GM12878 (cell line): ENCODE data around the gene MAN1A1. TPM values are rescaled to one million over a fixed set of nuclear protein-coding genes. Genes with fewer than 3 reads are reported as not detected.

Experiments
- ATAC-seq: fragments of 200-7000 bp; cut with Tn5 transposase; 3 replicates; pipeline ENCODE4 v1.9.1; 2020; ENCODE audit warnings: mild to moderate bottlenecking, moderate library complexity
- BruUV-seq: library from RNA; stranded (reverse); fragments of 400-500 nt; replicated peaks from 2 replicates; lab custom pipeline; 2021; lab: Mats Ljungman, UMichigan
- CTCF ChIA-PET: fragments of 300-600 bp; sonication (Branson Sonifier 250); formaldehyde crosslinking; extraction: SDS; loops from one replicate; lab custom pipeline; 2021; ENCODE audit warnings: inconsistent platforms; lab: Yijun Ruan, JAX
- POLR2A ChIA-PET: fragments of 350-600 bp; formaldehyde crosslinking; extraction: SDS; loops from one replicate; lab custom pipeline; 2021; ENCODE audit warnings: inconsistent platforms; lab: Charles Lee
- RAD21 ChIA-PET: fragments of 300-600 bp; sonication (Branson Sonifier 250); formaldehyde crosslinking; loops from one replicate; lab custom pipeline; 2023; ENCODE audit warnings: antibody characterized with exemption; ENCODE audit not compliant: unreplicated experiment; lab: Charles Lee
- SMC1A ChIA-PET: fragments of 300-600 bp; sonication (Branson Sonifier 250); formaldehyde crosslinking; loops from one replicate; lab custom pipeline; 2023; ENCODE audit not compliant: unreplicated experiment, uncharacterized antibody; lab: Charles Lee
- DNase-seq: peaks from one replicate; pipeline ENCODE4 v3.0.0-alpha.2; 2011; ENCODE audit warnings: low read depth, low spot score
- FAIRE-seq: peaks from 3 replicates; lab custom pipeline; 2011; peaks lifted over from hg19 to GRCh38; lab: Jason Lieb, UNC
- H2AFZ ChIP-seq: 2 replicates; pipeline ENCODE4 v1.6.0; 2011; ENCODE audit warnings: low read depth, low read length, control low read depth; ENCODE audit not compliant: control insufficient read depth
- H3K27ac ChIP-seq: 2 replicates; pipeline ENCODE4 v1.5.1; 2011; ENCODE audit warnings: control low read depth; ENCODE audit not compliant: control insufficient read depth, insufficient read depth
- H3K27me3 ChIP-seq, 2 experiments: replicated peaks in 1 of 2; 2 replicates each; pipeline versions ENCODE4 v1.6.0 to v1.6.1; 2011; ENCODE audit warnings: low read length in 1 of 2; ENCODE audit not compliant: control insufficient read depth in 2 of 2, insufficient read depth in 2 of 2
- H3K36me3 ChIP-seq, 2 experiments: 2 replicates each; pipeline ENCODE4 v1.5.1; 2011; ENCODE audit warnings: low read length in 1 of 2; ENCODE audit not compliant: control insufficient read depth in 2 of 2, insufficient read depth in 2 of 2
- H3K4me1 ChIP-seq: 2 replicates; pipeline ENCODE4 v1.6.1; 2011; ENCODE audit warnings: mild to moderate bottlenecking, low read length, moderate library complexity, mixed read lengths; ENCODE audit not compliant: control insufficient read depth, insufficient read depth
- H3K4me2 ChIP-seq: 2 replicates; pipeline ENCODE4 v1.6.0; 2011; ENCODE audit warnings: control low read depth; ENCODE audit not compliant: control insufficient read depth, insufficient read depth
- H3K4me3 ChIP-seq: fragments of 200-600 bp; sonication (generic); 2 replicates; pipeline ENCODE4 v1.5.1; 2016
- H3K79me2 ChIP-seq: 2 replicates; pipeline ENCODE4 v1.6.0; 2011; ENCODE audit warnings: low read length; ENCODE audit not compliant: control insufficient read depth, insufficient read depth
- H3K9ac ChIP-seq: 2 replicates; pipeline ENCODE4 v1.8.0; 2011; ENCODE audit warnings: low read length, control low read depth, mixed read lengths; ENCODE audit not compliant: control insufficient read depth, insufficient read depth
- H3K9me3 ChIP-seq: replicated peaks from 3 replicates; pipeline ENCODE4 v1.5.1; 2011; ENCODE audit warnings: mild to moderate bottlenecking, low read length; ENCODE audit not compliant: control insufficient read depth, insufficient read depth
- H4K20me1 ChIP-seq: 2 replicates; pipeline ENCODE4 v1.6.0; 2011; ENCODE audit not compliant: control insufficient read depth, insufficient read depth
- BCL3 ChIP-seq: IDR thresholded peaks from 2 replicates; pipeline ENCODE4 v1.6.1; 2011; ENCODE audit warnings: borderline replicate concordance, low read depth, mild to moderate bottlenecking, moderate library complexity, low read length; ENCODE audit not compliant: insufficient read depth, poor library complexity, severe bottlenecking
- BCLAF1 ChIP-seq: fragments of 450-650 bp; IDR thresholded peaks from 2 replicates; pipeline ENCODE4 v1.6.1; 2017; ENCODE audit warnings: antibody characterized with exemption, mild to moderate bottlenecking, moderate library complexity
- CBX5 ChIP-seq: sonication (generic); IDR thresholded peaks from 2 replicates; pipeline ENCODE4 v1.6.1; 2016; ENCODE audit warnings: low read depth, moderate library complexity, mild to moderate bottlenecking, inconsistent platforms
- RCOR1 ChIP-seq: conservative IDR thresholded peaks from 2 replicates; pipeline ENCODE4 v1.6.1; 2012; ENCODE audit warnings: low read depth, low read length, improper control_type of control experiment
- SMAD5 ChIP-seq: IDR thresholded peaks from 2 replicates; pipeline ENCODE4 v1.6.1; 2016; ENCODE audit warnings: antibody characterized with exemption, low read depth
- ZNF622 ChIP-seq: fragments of 450-650 bp; IDR thresholded peaks from 2 replicates; pipeline ENCODE4 v1.6.1; 2017; ENCODE audit warnings: mild to moderate bottlenecking, inconsistent platforms
- WGBS: methylation state at CpG from one replicate; pipeline ENCODE4 v1.1.6; 2016; ENCODE audit warnings: low lambda C conversion rate; ENCODE audit not compliant: insufficient replicate concordance, insufficient coverage; ENCODE audit errors: missing lambda C conversion rate; 5-methylcytosine and 5-hydroxymethylcytosine counted together
- in situ Hi-C: fragments of 300-500 bp; cut with MboI; formaldehyde crosslinking; loops from 9 replicates; pipeline ENCODE4 v1.14.3; 2018; ENCODE audit warnings: mixed read lengths
- intact Hi-C: fragments of 100-400 bp; cut with micrococcal nuclease; formaldehyde crosslinking; loops from one replicate; pipeline ENCODE4 v1.14.2; 2022; ENCODE audit not compliant: unreplicated experiment
- polyA plus RNA-seq, 11 experiments: library from polyadenylated mRNA; depleted of rRNA in 4 of 11; unstranded in 6 of 11; stranded (reverse) in 5 of 11; fragments of >200 nt; fragmentation: Nextera tagmentation in 4 of 11; fragmentation: Illumina TruSeq in 1 of 11; extraction: Ambion mirVana in 4 of 11; extraction: Trizol in 1 of 11; gene quantifications; 1 replicate in 1 of 11; 2 replicates in 10 of 11; pipeline versions ENCODE4 v1.2.1 to v1.2.3, GENCODE V29; 2011 to 2016; ENCODE audit warnings: inconsistent platforms in 2 of 11, missing spikeins in 2 of 11, low read depth in 1 of 11
- total RNA-seq, 4 experiments: library from RNA; depleted of rRNA in 3 of 4; stranded (reverse); fragments of >200 nt in 3 of 4; fragmentation: Illumina TruSeq in 1 of 4; extraction: Trizol in 1 of 4; gene quantifications; 2 replicates each; pipeline versions ENCODE4 v1.2.1 to v1.2.3, GENCODE V29; 2013 to 2021
- TF ChIP-seq, protein P1 (sequence below): IDR thresholded peaks from 2 replicates; pipeline ENCODE4 v1.6.1; 2011; ENCODE audit warnings: low read depth, low read length, improper control_type of control experiment, borderline replicate concordance
- TF ChIP-seq, protein P2 (sequence below): fragments of 450-650 bp; IDR thresholded peaks from 2 replicates; pipeline ENCODE4 v1.6.1; 2017; ENCODE audit warnings: mild to moderate bottlenecking
- TF ChIP-seq, protein P3 (sequence below): fragments of 450-650 bp; IDR thresholded peaks from 2 replicates; pipeline ENCODE4 v1.6.1; 2016; ENCODE audit warnings: mild to moderate bottlenecking
- TF ChIP-seq, protein P4 (sequence below): IDR thresholded peaks from 2 replicates; pipeline ENCODE4 v1.6.1; 2011; ENCODE audit warnings: low read depth, mild to moderate bottlenecking, low read length, moderate library complexity, borderline replicate concordance; ENCODE audit errors: extremely low read depth
- TF ChIP-seq, protein P5 (sequence below): fragments of 450-650 bp; formaldehyde crosslinking; IDR thresholded peaks from 2 replicates; pipeline ENCODE4 v1.4.0; 2022; ENCODE audit warnings: mild to moderate bottlenecking, moderate library complexity

The MAN1A1 gene
- total and polyA plus RNA-seq, 10 of the 15 experiments (the other 5 are each of a cell fraction or from before 2014, with no cell fraction given), result 5.4 to 28.1 (median 19.5) TPM

DNA sequence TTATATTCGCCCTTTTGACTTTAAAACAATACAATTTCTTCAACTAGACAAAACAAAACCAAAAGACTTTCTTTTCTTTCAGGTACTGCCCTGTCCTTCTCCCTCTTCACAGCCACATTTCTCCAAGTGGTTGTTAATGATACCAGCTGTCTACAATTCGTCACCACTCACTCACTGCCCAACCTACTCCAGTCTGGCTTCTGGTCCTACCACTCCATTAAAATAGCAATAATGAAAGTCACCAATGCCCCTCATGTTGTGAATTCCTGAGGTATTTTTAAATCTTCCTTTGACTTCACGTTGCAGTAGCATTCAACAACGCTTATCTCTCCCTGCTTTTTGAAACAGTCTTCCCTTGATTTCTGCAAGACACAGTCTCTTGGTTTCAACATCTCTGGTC lies 11.6 kb upstream of the MAN1A1 start:
- no peak for FAIRE-seq
- in situ Hi-C loops, result no loop called here
- POLR2A ChIA-PET, result no interaction called here
- no peak for TF ChIP-seq BCL3
- TF ChIP-seq SMAD5, result no peak
- TF ChIP-seq, protein P1, sequence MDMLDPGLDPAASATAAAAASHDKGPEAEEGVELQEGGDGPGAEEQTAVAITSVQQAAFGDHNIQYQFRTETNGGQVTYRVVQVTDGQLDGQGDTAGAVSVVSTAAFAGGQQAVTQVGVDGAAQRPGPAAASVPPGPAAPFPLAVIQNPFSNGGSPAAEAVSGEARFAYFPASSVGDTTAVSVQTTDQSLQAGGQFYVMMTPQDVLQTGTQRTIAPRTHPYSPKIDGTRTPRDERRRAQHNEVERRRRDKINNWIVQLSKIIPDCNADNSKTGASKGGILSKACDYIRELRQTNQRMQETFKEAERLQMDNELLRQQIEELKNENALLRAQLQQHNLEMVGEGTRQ, result no peak
- TF ChIP-seq, protein P2, sequence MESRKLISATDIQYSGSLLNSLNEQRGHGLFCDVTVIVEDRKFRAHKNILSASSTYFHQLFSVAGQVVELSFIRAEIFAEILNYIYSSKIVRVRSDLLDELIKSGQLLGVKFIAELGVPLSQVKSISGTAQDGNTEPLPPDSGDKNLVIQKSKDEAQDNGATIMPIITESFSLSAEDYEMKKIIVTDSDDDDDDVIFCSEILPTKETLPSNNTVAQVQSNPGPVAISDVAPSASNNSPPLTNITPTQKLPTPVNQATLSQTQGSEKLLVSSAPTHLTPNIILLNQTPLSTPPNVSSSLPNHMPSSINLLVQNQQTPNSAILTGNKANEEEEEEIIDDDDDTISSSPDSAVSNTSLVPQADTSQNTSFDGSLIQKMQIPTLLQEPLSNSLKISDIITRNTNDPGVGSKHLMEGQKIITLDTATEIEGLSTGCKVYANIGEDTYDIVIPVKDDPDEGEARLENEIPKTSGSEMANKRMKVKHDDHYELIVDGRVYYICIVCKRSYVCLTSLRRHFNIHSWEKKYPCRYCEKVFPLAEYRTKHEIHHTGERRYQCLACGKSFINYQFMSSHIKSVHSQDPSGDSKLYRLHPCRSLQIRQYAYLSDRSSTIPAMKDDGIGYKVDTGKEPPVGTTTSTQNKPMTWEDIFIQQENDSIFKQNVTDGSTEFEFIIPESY, result no peak
- TF ChIP-seq, protein P3, sequence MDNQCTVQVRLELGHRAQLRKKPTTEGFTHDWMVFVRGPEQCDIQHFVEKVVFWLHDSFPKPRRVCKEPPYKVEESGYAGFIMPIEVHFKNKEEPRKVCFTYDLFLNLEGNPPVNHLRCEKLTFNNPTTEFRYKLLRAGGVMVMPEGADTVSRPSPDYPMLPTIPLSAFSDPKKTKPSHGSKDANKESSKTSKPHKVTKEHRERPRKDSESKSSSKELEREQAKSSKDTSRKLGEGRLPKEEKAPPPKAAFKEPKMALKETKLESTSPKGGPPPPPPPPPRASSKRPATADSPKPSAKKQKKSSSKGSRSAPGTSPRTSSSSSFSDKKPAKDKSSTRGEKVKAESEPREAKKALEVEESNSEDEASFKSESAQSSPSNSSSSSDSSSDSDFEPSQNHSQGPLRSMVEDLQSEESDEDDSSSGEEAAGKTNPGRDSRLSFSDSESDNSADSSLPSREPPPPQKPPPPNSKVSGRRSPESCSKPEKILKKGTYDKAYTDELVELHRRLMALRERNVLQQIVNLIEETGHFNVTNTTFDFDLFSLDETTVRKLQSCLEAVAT, result no peak
- no peak for TF ChIP-seq BCLAF1
- TF ChIP-seq, protein P4, sequence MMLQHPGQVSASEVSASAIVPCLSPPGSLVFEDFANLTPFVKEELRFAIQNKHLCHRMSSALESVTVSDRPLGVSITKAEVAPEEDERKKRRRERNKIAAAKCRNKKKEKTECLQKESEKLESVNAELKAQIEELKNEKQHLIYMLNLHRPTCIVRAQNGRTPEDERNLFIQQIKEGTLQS, result no peak
- no peak for TF ChIP-seq CBX5
- no peak for TF ChIP-seq RCOR1
- TF ChIP-seq, protein P5, sequence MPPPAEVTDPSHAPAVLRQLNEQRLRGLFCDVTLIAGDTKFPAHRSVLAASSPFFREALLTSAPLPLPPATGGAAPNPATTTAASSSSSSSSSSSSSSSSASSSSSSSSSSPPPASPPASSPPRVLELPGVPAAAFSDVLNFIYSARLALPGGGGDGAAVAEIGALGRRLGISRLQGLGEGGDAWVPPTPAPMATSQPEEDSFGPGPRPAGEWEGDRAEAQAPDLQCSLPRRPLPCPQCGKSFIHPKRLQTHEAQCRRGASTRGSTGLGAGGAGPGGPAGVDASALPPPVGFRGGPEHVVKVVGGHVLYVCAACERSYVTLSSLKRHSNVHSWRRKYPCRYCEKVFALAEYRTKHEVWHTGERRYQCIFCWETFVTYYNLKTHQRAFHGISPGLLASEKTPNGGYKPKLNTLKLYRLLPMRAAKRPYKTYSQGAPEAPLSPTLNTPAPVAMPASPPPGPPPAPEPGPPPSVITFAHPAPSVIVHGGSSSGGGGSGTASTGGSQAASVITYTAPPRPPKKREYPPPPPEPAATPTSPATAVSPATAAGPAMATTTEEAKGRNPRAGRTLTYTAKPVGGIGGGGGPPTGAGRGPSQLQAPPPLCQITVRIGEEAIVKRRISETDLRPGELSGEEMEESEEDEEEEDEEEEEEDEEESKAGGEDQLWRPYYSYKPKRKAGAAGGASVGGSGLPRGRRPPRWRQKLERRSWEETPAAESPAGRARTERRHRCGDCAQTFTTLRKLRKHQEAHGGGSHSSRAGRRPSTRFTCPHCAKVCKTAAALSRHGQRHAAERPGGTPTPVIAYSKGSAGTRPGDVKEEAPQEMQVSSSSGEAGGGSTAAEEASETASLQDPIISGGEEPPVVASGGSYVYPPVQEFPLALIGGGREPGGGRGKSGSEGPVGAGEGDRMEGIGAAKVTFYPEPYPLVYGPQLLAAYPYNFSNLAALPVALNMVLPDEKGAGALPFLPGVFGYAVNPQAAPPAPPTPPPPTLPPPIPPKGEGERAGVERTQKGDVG, result no peak
- no peak for TF ChIP-seq ZNF622

More for the DNA sequence above, 11.6 kb upstream of the MAN1A1 start:
- ChIA-PET CTCF (interaction anchor here (1.2 kb wide), 1 partner anchor 10 kb away, joined by 4 read pairs; no protein-coding TSS in a partner anchor), SMC1A (no interaction called here), RAD21 (no interaction called here)
- Histone ChIP-seq H3K4me2 (no peak overlapping the region), H4K20me1 (no peaks in the 10 kb centered on the region), H3K4me3 (no peak overlapping the region), H3K79me2 (no peaks in the 10 kb centered on the region), H2AFZ (no peak overlapping the region), H3K36me3 (no peaks in the 10 kb centered on the region), H3K4me1 (no peaks in the 10 kb centered on the region), H3K9me3 (no peaks in the 10 kb centered on the region; the same call in 2 of the 3 replicates), H3K9ac (no peak overlapping the region), H3K27ac (no peak overlapping the region), H3K27me3 (no peaks in the 10 kb centered on the region)
- ATAC-seq (no peak), DNase-seq (no peak)
- intact Hi-C loops, result no loop called here
- 81% methylated on average over 4 of the region's 4 CpGs for WGBS
- BruUV-seq, result no TSS peak
